Endodermal cell (in vitro differentiated cells): ENCODE results near the gene REV3L. TPM values are rescaled to one million over a fixed set of nuclear protein-coding genes. Genes with fewer than 3 reads are reported as not detected.
"Not testable (repeated sequence)": the region's sequence is repeated elsewhere in the genome, so short reads cannot be mapped to it uniquely, and the experiment has no call there.

ENCODE experiments used
- DNase-seq: peaks from one replicate; pipeline ENCODE4 v3.0.0-alpha.2; 2017
- H3K27ac ChIP-seq: 2 replicates; pipeline ENCODE4 v1.5.1; 2013; ENCODE audit warnings: mild to moderate bottlenecking, low read depth, low read length, moderate library complexity
- H3K27me3 ChIP-seq: 2 replicates; pipeline ENCODE4 v1.6.1; 2013; ENCODE audit warnings: mild to moderate bottlenecking, low read length, moderate library complexity; ENCODE audit not compliant: insufficient read depth, control insufficient read depth, poor library complexity, severe bottlenecking
- H3K36me3 ChIP-seq: 2 replicates; pipeline ENCODE4 v1.7.0; 2013; ENCODE audit warnings: mild to moderate bottlenecking, low read length, moderate library complexity; ENCODE audit not compliant: control insufficient read depth, insufficient read depth
- H3K4me1 ChIP-seq: one replicate; pipeline ENCODE4 v1.7.0; 2013; ENCODE audit warnings: low read length; ENCODE audit not compliant: control insufficient read depth, insufficient read depth
- H3K4me3 ChIP-seq: 2 replicates; pipeline ENCODE4 v1.5.1; 2013; ENCODE audit warnings: mild to moderate bottlenecking, low read length, moderate library complexity
- H3K9ac ChIP-seq: 2 replicates; pipeline ENCODE4 v1.6.1; 2013; ENCODE audit warnings: mild to moderate bottlenecking, low read length, moderate library complexity; ENCODE audit not compliant: poor library complexity, severe bottlenecking; ENCODE audit errors: extremely low read depth
- H3K9me3 ChIP-seq: 2 replicates; pipeline ENCODE4 v1.6.1; 2013; ENCODE audit warnings: mild to moderate bottlenecking, low read length, moderate library complexity; ENCODE audit not compliant: control insufficient read depth
- H3K27ac Mint-ChIP-seq: 2 replicates; pipeline ENCODE4 v1.8.0; 2020; ENCODE audit warnings: mixed read lengths
- H3K27me3 Mint-ChIP-seq: 2 replicates; pipeline ENCODE4 v1.8.0; 2021; ENCODE audit warnings: mild to moderate bottlenecking, mixed read lengths; ENCODE audit not compliant: insufficient read depth
- H3K36me3 Mint-ChIP-seq: 2 replicates; pipeline ENCODE4 v1.8.0; 2020; ENCODE audit warnings: low read depth, mixed read lengths
- H3K4me1 Mint-ChIP-seq: 2 replicates; pipeline ENCODE4 v1.8.0; 2020; ENCODE audit warnings: mixed read lengths
- H3K4me3 Mint-ChIP-seq: 2 replicates; pipeline ENCODE4 v1.8.0; 2020; ENCODE audit warnings: mild to moderate bottlenecking, moderate library complexity, mixed read lengths
- H3K9me3 Mint-ChIP-seq: 2 replicates; pipeline ENCODE4 v1.8.0; 2020; ENCODE audit warnings: mild to moderate bottlenecking, mixed read lengths
- CTCF ChIP-seq: fragments of 200-600 bp; sonication (generic); conservative IDR thresholded peaks from 2 replicates; pipeline ENCODE4 v1.5.0; 2021; ENCODE audit warnings: antibody characterized with exemption, mild to moderate bottlenecking
- WGBS, 2 experiments: methylation state at CpG; one replicate each; pipeline versions ENCODE4 v1.1.5 to v1.1.7; 2013; ENCODE audit warnings: missing lambda C conversion rate in 2 of 2, mixed read lengths in 1 of 2; ENCODE audit not compliant: insufficient coverage in 1 of 2, insufficient read length in 1 of 2; 5-methylcytosine and 5-hydroxymethylcytosine counted together
- total RNA-seq, 2 donors: library from RNA; stranded (reverse); fragmentation: NEBNext Ultra II Directional in 1 of 2; extraction: Animal tissue kit (Norgen Biotek cat#: 25700) in 1 of 2; gene quantifications; 2 replicates in 1 of 2; 3 replicates in 1 of 2; pipeline ENCODE4 v1.2.1, GENCODE V29; 2021

The REV3L gene
- total RNA-seq, 2 donors from 2014 or later = 19.2 to 28.1 TPM

- Mint-ChIP-seq H3K27ac (no peak overlapping the region), H3K27me3 (no peaks in the 10 kb centered on the region), H3K36me3 (peaks cover 54% of the 10 kb centered on the region), H3K9me3 (peaks cover 22% of the 10 kb centered on the region), H3K4me1 (no peaks in the 10 kb centered on the region), H3K4me3 (no peak overlapping the region)
- TF ChIP-seq CTCF = no peak
- Histone ChIP-seq H3K36me3 (peaks cover 43% of the 10 kb centered on the region), H3K27ac (no peak overlapping the region), H3K9ac (no peak overlapping the region), H3K27me3 (no peaks in the 10 kb centered on the region), H3K9me3 (peaks cover 25% of the 10 kb centered on the region), H3K4me1 (no peaks in the 10 kb centered on the region), H3K4me3 (no peak overlapping the region)
- DNase-seq = no peak
- WGBS, 2 experiments = 95 to 100% methylated on average over 1 of the region's 1 CpG
These were observed 185.2 kb downstream of the REV3L start for GRCh38 chr6:111297776-111298175.

GRCh38 chr6:111294374-111294967, 188.5 kb downstream of the REV3L start:
- H3K9me3 Mint-ChIP-seq = no peaks in the 10 kb centered on the region
- H3K27ac Mint-ChIP-seq = no peak overlapping the region
- H3K4me3 Mint-ChIP-seq = no peak overlapping the region
- H3K36me3 Mint-ChIP-seq = peaks cover 26% of the 10 kb centered on the region
- Histone ChIP-seq H3K9me3 (no peaks in the 10 kb centered on the region), H3K4me3 (no peak overlapping the region), H3K36me3 (peaks cover 20% of the 10 kb centered on the region), H3K4me1 (no peaks in the 10 kb centered on the region), H3K9ac (no peak overlapping the region), H3K27ac (no peak overlapping the region), H3K27me3 (no peaks in the 10 kb centered on the region)
- no peak for DNase-seq
- 91 to 100% methylated on average over 6 to 7 of the region's 7 CpGs for WGBS, 2 experiments
- peaks cover 11% of the 10 kb centered on the region for H3K4me1 Mint-ChIP-seq
- no peak for TF ChIP-seq CTCF
- H3K27me3 Mint-ChIP-seq = no peaks in the 10 kb centered on the region

GRCh38 chr6:111291336-111292259, 191.4 kb downstream of the REV3L start:
- H3K9ac ChIP-seq = no peak overlapping the region
- no peak overlapping the region for H3K27ac ChIP-seq
- H3K36me3 ChIP-seq = peaks cover 9% of the 10 kb centered on the region
- 92 to 100% methylated on average over 2 to 5 of the region's 5 CpGs for WGBS, 2 experiments
- no peak for TF ChIP-seq CTCF
- no peak for DNase-seq
- Mint-ChIP-seq H3K4me1 (peaks cover 14% of the 10 kb centered on the region), H3K27ac (no peak overlapping the region), H3K36me3 (peaks cover 21% of the 10 kb centered on the region), H3K9me3 (no peaks in the 10 kb centered on the region), H3K4me3 (no peak overlapping the region), H3K27me3 (no peaks in the 10 kb centered on the region)
- no peaks in the 10 kb centered on the region for H3K27me3 ChIP-seq
- no peak overlapping the region for H3K4me3 ChIP-seq
- H3K9me3 ChIP-seq = no peaks in the 10 kb centered on the region
- H3K4me1 ChIP-seq = no peaks in the 10 kb centered on the region

GRCh38 chr6:111290689-111291335, 192.2 kb downstream of the REV3L start:
- not testable (repeated sequence) for H3K27me3 ChIP-seq, H3K4me1 ChIP-seq, H3K9me3 Mint-ChIP-seq, H3K27ac ChIP-seq, H3K4me3 ChIP-seq, H3K36me3 ChIP-seq, H3K27ac Mint-ChIP-seq, H3K9me3 ChIP-seq, H3K27me3 Mint-ChIP-seq, H3K4me3 Mint-ChIP-seq, DNase-seq, H3K9ac ChIP-seq
- H3K4me1 Mint-ChIP-seq = peaks cover 14% of the 10 kb centered on the region
- 74 to 77% methylated on average over 3 to 5 of the region's 5 CpGs for WGBS, 2 experiments
- H3K36me3 Mint-ChIP-seq = peaks cover 25% of the 10 kb centered on the region
